ENCODE results near the gene MPZL2.

MPZL2 gene

GRCh38 chr11:118245936-118246562 is 18.0 kb downstream of the MPZL2 start:
- in situ Hi-C loops (cut with HindIII; ENCODE audit: low sequenced_read_pairs), result no loop called here

- in situ Hi-C loops (cut with HindIII; ENCODE audit: low sequenced_read_pairs), result no loop called here
Observed at GRCh38 chr11:118243993-118244762, 19.9 kb downstream of the MPZL2 start.

- in situ Hi-C loops (cut with HindIII; ENCODE audit: low sequenced_read_pairs), result no loop called here
Observed at GRCh38 chr11:118243161-118243560, 20.9 kb downstream of the MPZL2 start.

GRCh38 chr11:118241764-118242098 is 22.4 kb downstream of the MPZL2 start:
- in situ Hi-C loops (cut with HindIII; ENCODE audit: low sequenced_read_pairs), result no loop called here

- in situ Hi-C loops (cut with HindIII; ENCODE audit: low sequenced_read_pairs), result no loop called here
Observed at GRCh38 chr11:118240999-118241763, 22.9 kb downstream of the MPZL2 start.

GRCh38 chr11:118239509-118240205 is 24.4 kb downstream of the MPZL2 start:
- in situ Hi-C loops (cut with HindIII; ENCODE audit: low sequenced_read_pairs), result no loop called here

GRCh38 chr11:118238929-118239328 is 25.2 kb downstream of the MPZL2 start:
- in situ Hi-C loops (cut with HindIII; ENCODE audit: low sequenced_read_pairs), result no loop called here

DNA sequence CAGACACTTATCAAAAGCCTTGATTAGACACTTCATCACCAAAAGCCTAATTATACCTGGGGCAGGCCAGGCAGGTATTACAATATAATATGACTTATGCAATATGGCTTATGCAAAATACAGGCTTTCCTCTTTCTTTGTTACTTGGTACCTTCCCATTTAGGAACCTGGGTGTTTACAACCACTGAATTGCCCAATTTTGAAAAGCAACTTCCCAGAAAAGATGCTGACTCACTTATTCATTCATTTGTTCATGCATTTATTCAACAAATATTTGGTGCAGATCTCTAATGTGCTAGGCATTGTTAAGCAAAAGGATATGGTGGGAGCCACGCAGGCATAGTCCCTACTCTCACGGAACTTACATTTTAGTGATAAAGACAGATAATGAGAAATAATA is 25.7 kb downstream of the MPZL2 start:
- in situ Hi-C loops (cut with HindIII; ENCODE audit: low sequenced_read_pairs), result no loop called here

- in situ Hi-C loops (cut with HindIII; ENCODE audit: low sequenced_read_pairs), result no loop called here
Observed at GRCh38 chr11:118236170-118236569, 27.9 kb downstream of the MPZL2 start.

GRCh38 chr11:118234833-118235232 is 29.3 kb downstream of the MPZL2 start:
- in situ Hi-C loops (cut with HindIII; ENCODE audit: low sequenced_read_pairs), result no loop called here

GRCh38 chr11:118233850-118234249 is 30.2 kb downstream of the MPZL2 start:
- in situ Hi-C loops (cut with HindIII; ENCODE audit: low sequenced_read_pairs), result no loop called here

GRCh38 chr11:118233377-118233776 is 30.7 kb downstream of the MPZL2 start:
- in situ Hi-C loops (cut with HindIII; ENCODE audit: low sequenced_read_pairs), result no loop called here

DNA sequence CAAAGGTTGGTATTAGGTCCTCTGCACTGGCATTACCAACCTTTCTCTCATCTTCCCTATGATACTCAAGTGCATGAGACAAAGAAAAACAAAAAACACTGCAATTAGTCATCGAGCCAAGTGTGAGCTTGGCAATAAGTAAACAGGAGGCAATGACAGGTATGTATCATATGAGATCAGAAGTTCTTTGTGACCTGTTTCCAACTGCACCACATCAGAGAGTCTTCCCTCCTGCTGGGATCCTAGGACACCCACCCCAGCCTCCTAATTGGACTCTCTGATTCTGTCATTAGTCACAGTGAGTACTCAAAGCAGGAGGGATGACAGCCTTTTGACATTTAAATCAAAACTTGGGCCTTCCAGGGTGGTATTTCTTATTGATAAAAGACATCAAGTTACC is 31.4 kb downstream of the MPZL2 start:
- in situ Hi-C loops (cut with HindIII; ENCODE audit: low sequenced_read_pairs), result no loop called here

GRCh38 chr11:118231461-118231860 is 32.6 kb downstream of the MPZL2 start:
- in situ Hi-C loops (cut with HindIII; ENCODE audit: low sequenced_read_pairs), result no loop called here

GRCh38 chr11:118230088-118230487 is 34.0 kb downstream of the MPZL2 start:
- in situ Hi-C loops (cut with HindIII; ENCODE audit: low sequenced_read_pairs), result no loop called here

- in situ Hi-C loops (cut with HindIII; ENCODE audit: low sequenced_read_pairs), result no loop called here
Observed at GRCh38 chr11:118229274-118229847, 34.7 kb downstream of the MPZL2 start.

DNA sequence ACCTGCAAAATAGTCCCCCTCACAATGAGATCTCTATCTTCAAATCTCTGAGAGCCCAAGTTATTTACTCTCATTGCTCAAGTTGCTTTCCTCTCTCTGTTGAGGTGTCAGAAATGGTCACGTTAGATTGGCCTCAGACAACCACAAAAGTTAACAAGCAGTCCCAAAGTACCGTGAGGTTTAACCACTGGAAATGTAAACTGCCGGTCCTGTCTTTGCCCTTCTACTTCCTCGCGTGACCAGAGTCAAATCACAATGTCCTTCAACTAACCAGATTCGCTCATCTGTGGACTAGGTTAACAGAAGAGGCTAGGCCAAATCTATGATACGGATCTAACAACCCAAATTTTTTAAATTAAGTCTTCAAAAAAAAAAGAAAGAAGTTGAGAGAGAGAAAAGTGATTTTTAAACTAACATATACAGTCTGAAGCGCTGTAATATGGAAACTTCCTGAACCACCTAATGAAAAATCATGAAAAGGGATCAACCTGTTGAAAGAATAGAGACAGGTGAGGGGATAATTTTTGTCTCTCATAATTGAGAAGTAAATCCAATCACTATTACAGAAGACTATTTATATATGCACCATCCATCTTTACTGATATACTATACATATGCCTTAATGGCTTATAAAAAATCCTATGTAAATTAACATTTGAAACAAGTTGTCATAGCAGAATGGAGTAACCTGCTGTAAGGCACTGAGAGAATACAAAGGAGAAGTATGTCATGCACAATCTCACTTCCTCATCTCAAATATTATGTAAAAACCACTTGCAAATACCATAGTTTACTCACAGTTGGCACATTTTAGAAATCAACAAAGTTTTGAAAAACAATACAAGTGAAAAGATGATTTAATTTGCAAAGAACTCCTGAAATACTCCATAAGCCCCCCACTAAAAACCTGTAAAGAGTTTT is 36.0 kb downstream of the MPZL2 start:
- in situ Hi-C loops (cut with HindIII; ENCODE audit: low sequenced_read_pairs), result no loop called here

GRCh38 chr11:118226781-118227180 is 37.3 kb downstream of the MPZL2 start:
- in situ Hi-C loops (cut with HindIII; ENCODE audit: low sequenced_read_pairs), result no loop called here

DNA sequence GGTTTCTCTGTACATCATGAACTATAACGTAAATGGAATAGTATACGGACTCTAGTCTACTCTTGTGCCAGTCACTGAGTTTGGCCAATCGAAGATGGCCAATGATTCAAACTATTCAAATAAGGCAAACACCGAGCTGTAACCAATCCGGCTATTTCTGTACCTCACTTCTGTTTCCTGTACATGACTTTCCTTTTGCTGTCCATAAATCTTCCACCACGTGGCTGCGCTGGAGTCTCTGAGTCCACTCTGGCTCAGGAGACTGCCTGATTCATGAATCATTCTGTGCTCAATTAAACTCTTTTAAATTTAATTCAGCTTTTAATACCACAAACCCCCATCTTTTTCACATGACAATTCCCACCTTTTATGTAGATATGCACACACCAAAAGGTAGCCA is 37.8 kb downstream of the MPZL2 start:
- in situ Hi-C loops (cut with HindIII; ENCODE audit: low sequenced_read_pairs), result no loop called here
